SK-N-MC (cell line): ENCODE measurements around the gene AQP3.

ENCODE experiments used
- EZH2 ChIP-seq: fragments of 200-600 bp; sonication (generic); IDR thresholded peaks from one replicate; pipeline ENCODE4 v1.6.1; 2017; ENCODE audit warnings: antibody characterized with exemption
- FOXP2 ChIP-seq: optimal IDR thresholded peaks from 2 replicates; pipeline ENCODE3; 2011; ENCODE audit warnings: mild to moderate bottlenecking, moderate library complexity; ENCODE audit not compliant: insufficient read depth; ENCODE audit errors: extremely low read length, control extremely low read depth
- POLR2AphosphoS5 ChIP-seq: IDR thresholded peaks from 2 replicates; pipeline ENCODE4 v1.6.1; 2012; ENCODE audit warnings: mild to moderate bottlenecking, low read depth, low read length, borderline replicate concordance

DNA sequence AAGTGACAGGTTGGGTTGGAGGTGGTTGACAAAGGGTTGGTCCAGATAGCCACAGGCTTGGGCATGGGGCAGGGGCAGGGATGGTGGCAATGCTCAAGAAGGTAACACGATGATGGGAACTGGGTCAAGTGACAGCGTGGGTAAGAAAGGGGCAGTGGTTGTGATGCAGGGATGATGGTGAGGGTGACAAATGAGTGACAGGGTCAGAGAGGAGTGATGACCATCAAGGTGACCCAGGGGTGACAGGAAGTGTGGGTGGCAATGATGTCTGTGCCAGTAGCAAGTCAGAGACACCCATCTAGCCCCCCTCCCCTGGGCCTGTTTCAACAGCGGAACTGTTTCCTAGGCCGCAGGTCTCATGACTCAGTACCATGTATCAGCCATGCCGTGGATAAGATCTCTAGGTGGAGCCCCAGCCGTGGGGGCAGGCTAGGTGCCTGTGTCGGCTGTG is 20.5 kb downstream of the AQP3 start:
- no peak for TF ChIP-seq POLR2AphosphoS5
- no peak for TF ChIP-seq EZH2
- no peak for TF ChIP-seq FOXP2
